NK-92 treated with Interleukin-12 subunit alpha and Interleukin-12 subunit beta, amount 100 ng/mL, for 24 hours (cell line): ENCODE data around the gene HECW1.
"Not testable (repeated sequence)": the region's sequence is repeated elsewhere in the genome, so short reads cannot be mapped to it uniquely, and the experiment has no call there.

Experiments used
- DNase-seq: peaks from one replicate; lab custom pipeline; 2025; lab: John Stamatoyannopoulos, UW

Gene HECW1

DNA sequence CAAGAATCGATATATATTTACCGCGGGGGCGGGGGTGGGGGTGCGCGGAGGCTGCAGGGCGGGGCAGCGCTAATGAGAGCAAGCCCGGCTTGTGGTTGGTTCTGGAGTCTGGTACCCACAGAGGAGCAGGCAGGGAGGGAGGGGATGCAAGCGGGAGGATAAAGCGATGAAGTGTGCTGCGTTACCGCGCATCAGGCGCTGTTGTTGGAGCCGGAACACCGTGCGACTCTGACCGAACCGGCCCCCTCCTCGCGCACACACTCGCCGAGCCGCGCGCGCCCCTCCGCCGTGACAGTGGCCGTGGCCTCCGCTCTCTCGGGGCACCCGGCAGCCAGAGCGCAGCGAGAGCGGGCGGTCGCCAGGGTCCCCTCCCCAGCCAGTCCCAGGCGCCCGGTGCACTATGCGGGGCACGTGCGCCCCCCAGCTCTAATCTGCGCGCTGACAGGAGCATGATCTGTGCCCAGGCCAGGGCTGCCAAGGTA is at the start of gene HECW1:
HECW1 (plus strand) TSS at position 189 of the 482 bp plus-strand sequence. CDS start 131,259 bp downstream, outside the sequence.
- DNase-seq = no peak

GRCh38 chr7:43071604-43072003 is 40.8 kb upstream of the HECW1 start:
- no peak for DNase-seq

- no peak for DNase-seq
Measured at GRCh38 chr7:43072530-43072929, 39.9 kb upstream of the HECW1 start.

DNA sequence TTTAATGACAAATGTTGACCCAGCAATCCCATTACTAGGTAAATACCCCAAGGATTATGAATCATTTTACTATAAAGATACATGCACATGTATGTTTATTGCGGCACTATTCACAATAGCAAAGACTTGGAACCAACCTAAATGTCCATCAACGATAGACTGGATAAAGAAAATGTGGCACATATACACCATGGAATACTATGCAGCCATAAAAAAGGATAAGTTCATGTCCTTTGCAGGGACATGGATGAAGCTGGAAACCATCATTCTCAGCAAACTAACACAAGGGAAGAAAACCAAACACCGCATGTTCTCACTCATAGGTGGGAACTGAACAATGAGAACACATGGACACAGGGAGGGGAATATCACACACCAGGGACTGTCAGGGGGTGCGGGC is 38.6 kb upstream of the HECW1 start:
- not testable (repeated sequence) for DNase-seq

DNA sequence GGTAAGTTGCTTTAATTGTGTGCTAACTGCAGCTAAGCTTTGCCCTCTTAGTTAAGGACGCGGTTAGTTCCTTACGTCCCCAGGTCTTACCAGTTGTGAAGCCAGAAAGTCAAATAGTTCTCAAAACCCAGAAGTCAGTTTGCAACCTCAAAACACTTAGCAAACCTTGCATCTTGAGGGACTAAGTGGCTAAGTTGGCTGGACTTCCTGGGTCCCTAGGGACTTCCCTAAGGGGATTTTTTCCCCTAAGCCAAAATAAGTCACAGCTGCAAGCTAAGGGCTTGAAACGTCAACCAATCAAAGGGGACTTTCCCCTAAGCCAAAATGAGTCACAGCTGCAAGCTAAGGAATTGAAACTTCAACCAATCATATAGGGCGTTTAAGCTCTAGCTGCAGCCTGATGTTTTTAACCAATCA is 36.2 kb upstream of the HECW1 start:
- no peak for DNase-seq

DNA sequence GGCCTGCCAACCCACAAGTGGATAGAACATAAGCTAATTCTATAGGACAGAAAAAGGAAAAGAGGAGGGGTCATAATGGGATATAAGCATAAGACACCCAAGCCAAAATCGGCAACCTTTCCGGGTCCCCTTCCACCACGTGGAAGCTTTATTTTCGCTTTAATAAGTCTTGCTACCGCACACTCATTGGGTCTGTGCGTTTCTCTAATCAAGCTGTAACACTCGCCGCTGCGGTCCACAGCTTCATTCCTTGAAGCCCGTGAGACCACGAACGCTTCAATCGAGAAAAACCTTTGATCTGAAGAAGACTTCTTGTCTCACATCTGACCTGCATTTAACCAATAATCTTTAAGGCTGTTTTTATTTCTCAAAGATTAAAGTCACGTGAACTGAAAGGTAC is 35.8 kb upstream of the HECW1 start:
- DNase-seq = no peak

DNA sequence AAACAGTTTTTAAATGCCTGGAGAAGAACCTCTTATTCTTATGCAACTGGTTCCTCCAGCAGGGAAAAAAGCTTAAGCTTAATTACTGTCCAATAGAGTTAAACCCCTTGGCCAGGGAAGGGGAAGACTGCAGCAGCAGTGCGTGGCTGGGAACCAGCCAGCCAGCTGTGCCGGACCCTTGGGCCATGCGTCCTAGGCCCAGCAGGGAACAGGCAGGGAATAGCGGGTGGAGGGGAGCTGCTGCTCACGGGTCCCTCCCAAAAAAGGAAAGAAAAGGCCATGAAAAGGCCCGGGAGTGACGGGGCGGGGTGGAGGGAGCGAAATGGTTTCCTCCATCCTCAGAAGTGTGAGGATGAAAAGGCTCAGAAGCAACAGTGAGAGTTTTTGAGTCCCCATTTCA is 35.2 kb upstream of the HECW1 start:
- no peak for DNase-seq

DNA sequence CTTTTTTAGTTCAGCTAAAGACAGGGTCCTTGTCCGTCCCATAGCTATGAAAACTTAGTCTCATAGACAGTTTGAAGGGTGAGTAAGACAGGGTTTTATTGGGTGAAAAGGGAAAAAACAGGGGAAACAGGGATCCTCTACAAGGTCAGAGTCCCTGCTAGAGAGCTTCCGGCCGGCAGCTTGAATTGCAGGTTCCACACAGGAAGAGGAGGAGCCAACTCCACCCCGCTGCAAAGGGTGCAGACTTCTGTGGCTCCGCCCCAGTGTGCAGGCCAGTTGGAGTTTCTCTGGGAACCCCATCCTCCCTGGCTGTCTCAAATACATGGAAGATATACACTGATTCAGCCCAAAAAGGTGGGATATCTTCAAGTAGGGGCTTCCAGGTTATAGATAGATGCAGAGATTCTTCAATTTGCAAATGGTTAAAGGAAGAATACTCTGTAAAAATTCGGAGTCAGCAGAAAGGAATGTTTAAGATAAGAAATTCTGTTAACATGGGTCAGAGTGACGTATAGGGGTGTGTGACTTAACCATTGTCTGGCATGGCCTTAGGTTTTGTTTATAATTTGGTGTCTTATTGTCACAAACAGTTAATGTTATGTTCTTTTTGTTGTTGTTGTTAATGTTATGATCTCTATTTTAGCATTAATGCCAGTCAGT is 34.6 kb upstream of the HECW1 start:
- no peak for DNase-seq

DNA sequence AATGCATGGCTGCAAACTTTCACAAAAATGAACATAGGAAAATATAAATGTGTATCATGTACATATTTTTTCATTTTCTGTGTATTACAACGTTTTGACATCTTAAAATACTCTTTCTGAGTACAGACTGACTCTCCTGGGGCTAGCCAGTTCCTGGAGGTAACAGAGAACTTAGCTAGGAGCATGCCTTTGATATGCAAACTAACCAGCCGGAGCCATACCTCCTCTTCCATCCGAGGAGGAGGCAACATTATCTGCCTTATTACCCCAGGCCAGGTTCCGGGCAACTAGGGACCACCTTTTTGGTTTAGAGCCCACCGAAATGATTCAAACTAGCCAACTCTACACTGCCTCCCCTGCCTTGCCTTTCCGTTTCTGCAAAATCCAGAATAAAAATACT is 33.7 kb upstream of the HECW1 start:
- DNase-seq = no peak

GRCh38 chr7:43081603-43082002 is 30.8 kb upstream of the HECW1 start:
- DNase-seq = no peak

DNA sequence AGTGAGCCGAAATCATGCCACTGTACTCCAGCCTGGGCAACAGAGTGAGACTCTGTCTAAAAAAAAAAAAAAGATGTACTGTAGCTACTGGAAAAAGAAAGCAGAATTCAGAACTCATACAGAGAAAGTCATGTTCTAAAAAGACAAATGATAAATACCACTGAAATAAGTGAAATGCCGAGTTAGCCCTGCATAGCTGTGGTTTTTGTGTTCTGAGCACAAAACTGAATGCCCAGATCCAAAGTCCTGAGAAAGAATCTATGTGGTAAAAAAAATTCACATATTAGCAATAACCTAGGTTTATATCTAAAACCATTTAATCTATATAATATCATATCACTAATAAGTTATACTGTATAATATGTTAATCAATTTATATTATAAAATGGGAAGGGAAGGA is 29.3 kb upstream of the HECW1 start:
- DNase-seq = no peak

DNA sequence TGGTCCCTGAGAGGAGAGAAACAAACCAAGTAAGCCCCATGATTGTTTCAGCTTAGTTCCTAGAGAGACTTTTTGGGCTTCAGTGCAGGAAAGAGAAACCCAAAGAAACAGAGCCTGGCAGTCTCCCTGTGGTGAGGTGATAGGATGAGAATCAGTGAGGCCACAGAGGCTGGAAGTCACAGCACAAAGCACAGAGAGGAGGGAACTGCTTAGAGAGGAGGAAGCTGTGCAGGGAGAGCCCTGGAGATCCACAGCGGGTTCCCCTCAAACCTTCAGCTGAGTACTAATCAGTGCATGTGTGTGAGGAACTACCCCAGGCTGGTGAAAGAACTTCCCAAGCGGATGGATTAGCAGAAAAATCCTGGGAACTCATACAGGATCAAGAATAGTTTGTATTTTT is 27.4 kb upstream of the HECW1 start:
- DNase-seq = no peak

- no peak for DNase-seq
Measured at GRCh38 chr7:43085992-43086391, 26.5 kb upstream of the HECW1 start.

DNA sequence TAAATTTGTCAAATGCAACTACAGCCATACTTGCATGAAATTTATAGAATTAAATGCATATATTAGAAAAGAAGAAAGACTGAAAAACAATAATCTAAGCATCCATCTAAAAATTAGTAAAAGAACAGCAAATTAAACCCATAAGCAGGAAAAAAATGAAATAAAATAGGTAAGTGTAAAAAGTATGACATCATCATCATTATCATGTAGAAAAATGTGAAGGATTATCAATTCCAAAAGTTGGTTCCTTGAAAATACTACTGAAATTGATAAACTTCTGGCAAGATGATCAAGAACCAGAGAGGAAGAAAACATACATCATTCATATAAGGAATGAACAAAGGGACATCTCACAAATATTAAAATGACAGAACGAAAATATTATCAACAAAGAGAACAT is 19.6 kb upstream of the HECW1 start:
- no peak for DNase-seq

DNA sequence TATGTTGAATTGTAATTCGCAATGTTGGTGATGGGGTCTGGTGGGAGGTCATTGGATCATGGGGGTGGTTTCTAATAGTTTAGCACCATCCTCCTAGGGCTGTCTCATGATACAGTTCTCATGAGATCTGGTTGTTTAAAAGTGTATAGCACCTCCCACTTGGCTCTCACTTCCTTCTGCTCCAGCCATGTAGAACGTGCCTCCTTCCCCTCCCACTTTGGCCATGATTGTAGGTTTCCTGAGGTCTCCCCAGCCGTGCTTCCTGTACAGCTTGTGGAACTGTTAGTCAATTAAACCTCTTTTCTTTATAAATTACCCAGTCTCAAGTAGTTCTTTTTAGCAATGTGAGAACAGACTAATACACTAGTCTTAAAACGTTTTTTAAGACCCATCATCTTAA is 15.6 kb upstream of the HECW1 start:
- DNase-seq = no peak

GRCh38 chr7:43099750-43100149 is 12.7 kb upstream of the HECW1 start:
- no peak for DNase-seq

DNA sequence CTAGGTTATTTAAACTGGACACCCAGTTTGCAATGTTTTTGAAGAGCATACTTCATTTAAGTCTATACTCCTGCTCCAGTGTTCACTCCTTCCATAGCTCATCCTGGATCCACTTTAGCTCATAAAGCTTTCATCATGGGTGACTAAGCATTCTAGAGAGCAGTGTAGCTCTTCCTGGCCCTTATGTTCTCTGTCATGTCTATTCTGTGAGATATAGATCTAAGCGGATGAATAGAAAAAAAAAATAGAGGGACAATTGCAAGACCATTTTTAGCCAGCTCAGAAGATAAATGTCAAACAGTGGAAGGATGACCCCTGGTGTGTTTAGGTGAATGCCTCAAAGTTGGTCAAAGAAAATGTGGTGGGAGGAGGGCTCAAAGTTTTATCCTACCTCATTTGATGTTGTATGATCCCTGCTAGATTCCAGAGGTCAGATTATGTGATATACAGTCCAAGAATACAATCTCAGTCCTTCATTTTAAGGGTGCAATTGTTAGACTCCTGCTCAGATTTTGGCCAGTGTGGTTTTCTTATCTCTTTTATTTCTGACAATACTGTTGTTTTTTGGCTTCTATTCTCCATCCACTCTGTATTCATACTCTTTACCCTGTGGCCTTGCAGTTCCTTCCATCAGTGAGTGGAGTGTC is 7.5 kb upstream of the HECW1 start:
- no peak for DNase-seq

DNA sequence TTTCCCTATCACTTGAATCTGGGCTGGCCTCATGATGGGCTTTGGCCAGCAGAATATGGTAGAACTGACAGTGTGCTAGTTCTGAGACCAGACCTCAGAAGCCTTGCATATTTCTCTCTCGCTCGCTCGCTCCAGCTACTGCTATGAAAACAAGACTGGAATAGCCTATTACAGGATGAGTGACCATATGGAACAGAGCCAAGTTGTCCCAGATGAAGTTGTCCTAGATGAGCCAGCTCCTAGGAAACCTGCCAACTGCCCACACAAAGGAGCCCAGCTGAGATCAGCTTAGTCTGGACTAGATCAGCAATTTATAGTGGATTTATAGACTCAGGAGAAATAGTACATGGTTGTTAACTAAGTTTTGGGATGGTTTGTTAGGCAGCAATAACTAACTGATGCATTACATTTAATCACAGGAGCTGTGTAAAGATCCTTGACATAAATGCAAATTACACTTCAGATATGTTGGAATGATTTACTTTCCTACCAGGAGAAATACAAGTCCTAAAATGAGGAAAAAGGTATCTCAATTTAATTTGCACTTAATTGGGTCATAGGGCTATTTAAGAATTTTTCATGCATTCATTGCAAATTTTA is 6.8 kb upstream of the HECW1 start:
- DNase-seq = no peak

DNA sequence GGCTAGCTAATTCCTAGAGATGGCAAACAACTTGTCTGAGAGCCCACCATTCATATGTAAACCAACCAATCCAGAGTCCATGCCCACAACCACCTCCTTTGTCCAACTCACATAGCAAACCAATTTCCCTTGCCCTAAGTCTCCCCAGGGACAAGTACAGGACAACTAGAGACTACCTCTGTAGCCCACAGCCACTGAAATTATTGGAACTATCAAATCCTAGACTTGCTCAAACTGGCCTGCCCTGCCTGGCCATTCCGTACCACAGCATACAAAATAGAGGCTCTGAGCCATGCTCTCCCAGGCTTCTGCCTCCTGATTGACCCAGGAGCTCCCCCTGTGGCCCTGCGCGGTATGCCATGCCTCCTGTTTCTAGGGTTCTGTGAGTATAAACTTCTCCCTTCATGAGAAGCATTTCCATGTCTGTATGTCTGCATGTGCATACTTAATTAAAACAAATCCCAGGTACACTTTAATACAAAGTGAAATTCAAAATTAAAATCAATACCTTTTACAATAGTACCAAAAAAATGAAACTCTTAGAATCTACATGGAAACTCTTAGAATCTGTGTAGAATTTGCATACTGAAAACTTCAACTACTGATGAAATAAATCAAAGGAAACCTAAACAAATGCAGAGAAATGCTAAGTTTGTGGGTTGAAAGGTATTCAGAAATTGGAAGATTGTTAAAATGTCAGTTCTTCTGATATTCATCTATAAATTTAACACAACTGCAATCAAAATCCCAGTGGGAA is 4.0 kb upstream of the HECW1 start:
- peak; percentile 16 for DNase-seq

GRCh38 chr7:43110791-43111535 is 1.5 kb upstream of the HECW1 start:
- DNase-seq = no peak

DNA sequence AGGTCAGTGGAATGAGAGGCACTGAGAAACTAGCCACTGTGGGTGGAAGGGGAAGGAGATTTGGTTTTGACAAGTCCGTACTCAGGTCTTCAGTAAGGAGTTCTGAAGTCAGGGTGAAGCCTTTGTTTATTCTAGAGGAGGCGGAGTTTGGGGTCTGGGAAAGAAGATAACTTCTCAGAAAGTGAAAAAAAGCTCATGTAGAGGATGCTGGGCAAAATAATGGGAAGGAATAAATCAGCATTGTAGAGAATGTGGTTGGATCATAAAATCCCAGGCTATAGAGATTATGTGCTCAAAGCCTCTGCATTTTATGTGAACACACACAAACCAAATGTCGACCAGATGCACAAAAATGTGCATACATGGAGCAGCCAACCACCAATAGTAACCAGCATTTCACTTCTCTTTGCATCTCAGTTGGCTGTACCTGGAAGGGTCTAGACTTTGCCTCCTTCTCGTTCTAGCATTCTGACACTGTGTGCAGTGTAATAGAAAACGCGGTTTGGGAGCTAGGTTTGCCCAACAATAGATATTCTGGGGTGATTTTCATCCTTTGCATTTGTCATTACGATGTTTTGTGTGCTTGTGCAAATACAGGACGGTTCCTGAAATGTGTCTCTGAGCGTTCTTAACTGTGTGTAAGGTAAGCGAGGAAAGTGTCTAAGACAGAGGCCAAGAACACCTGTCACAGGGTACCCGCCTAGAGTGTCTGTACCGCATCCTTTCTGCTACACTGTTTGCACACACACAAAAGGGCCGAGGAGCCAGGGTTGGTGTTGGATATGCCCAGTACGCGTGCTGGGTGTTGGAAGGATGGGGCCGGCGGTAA is 603 bp upstream of the HECW1 start:
- no peak for DNase-seq
